ENCODE data around the gene FNIP2.
"Not testable (repeated sequence)": the region's sequence is repeated elsewhere in the genome, so short reads cannot be mapped to it uniquely, and the experiment has no call there.

The FNIP2 gene

GRCh38 chr4:158787709-158788475 lies 19.1 kb downstream of the FNIP2 start:
- no peaks in the 10 kb centered on the region for H3K36me3 ChIP-seq (ENCODE audit: control insufficient read depth, insufficient read depth, low read length)
- no peak overlapping the region for H3K4me3 ChIP-seq (ENCODE audit: insufficient read depth, low read depth, low read length)
- no peak overlapping the region for H3K27ac ChIP-seq (ENCODE audit: insufficient read depth, low read depth, low read length, poor library complexity, severe bottlenecking)
- 92 to 95% methylated on average over 14 to 15 of the region's 15 CpGs for WGBS, 2 experiments
- H3K4me1 ChIP-seq (ENCODE audit: control insufficient read depth, insufficient read depth, low read length): peaks cover 7% of the 10 kb centered on the region
- H3K27me3 ChIP-seq (ENCODE audit: control insufficient read depth, insufficient read depth, low read length, poor library complexity, severe bottlenecking): no peaks in the 10 kb centered on the region
- no peaks in the 10 kb centered on the region for H3K9me3 ChIP-seq (ENCODE audit: control insufficient read depth, low read length)

DNA sequence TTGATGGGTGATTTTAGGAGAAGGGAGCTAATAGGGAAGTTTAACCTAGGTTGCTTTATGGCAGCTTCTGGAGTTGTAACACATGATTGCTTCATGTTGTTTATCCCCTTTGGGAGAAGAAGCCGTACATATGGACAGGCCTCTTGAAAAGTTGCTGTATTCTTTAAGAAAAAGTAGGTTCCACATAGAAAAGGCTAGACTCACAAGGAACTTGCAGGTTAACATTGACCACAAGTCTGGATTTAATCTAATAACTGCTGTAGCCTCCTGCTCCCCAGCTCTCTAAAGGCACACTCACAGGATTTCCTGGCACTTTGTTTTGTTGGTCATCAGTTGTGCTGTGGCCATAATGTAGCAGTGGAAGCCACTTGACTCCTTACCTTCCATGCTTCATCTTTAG lies 19.7 kb downstream of the FNIP2 start:
- Histone ChIP-seq H3K4me3 (ENCODE audit: insufficient read depth, low read depth, low read length) (no peak overlapping the region), H3K36me3 (ENCODE audit: control insufficient read depth, insufficient read depth, low read length) (no peaks in the 10 kb centered on the region), H3K4me1 (ENCODE audit: control insufficient read depth, insufficient read depth, low read length) (peaks cover 3% of the 10 kb centered on the region), H3K27me3 (ENCODE audit: control insufficient read depth, insufficient read depth, low read length, poor library complexity, severe bottlenecking) (no peaks in the 10 kb centered on the region), H3K27ac (ENCODE audit: insufficient read depth, low read depth, low read length, poor library complexity, severe bottlenecking) (no peak overlapping the region), H3K9me3 (ENCODE audit: control insufficient read depth, low read length) (no peaks in the 10 kb centered on the region)
- WGBS, 2 experiments: 94 to 100% methylated on average over 1 of the region's 1 CpG

GRCh38 chr4:158789853-158790252 lies 21.0 kb downstream of the FNIP2 start:
- H3K4me3 ChIP-seq (ENCODE audit: insufficient read depth, low read depth, low read length): no peak overlapping the region
- 93 to 94% methylated on average over 3 to 6 of the region's 8 CpGs for WGBS, 2 experiments
- H3K36me3 ChIP-seq (ENCODE audit: control insufficient read depth, insufficient read depth, low read length): no peaks in the 10 kb centered on the region
- no peaks in the 10 kb centered on the region for H3K4me1 ChIP-seq (ENCODE audit: control insufficient read depth, insufficient read depth, low read length)
- H3K9me3 ChIP-seq (ENCODE audit: control insufficient read depth, low read length): no peaks in the 10 kb centered on the region
- no peak overlapping the region for H3K27ac ChIP-seq (ENCODE audit: insufficient read depth, low read depth, low read length, poor library complexity, severe bottlenecking)
- H3K27me3 ChIP-seq (ENCODE audit: control insufficient read depth, insufficient read depth, low read length, poor library complexity, severe bottlenecking): no peaks in the 10 kb centered on the region

GRCh38 chr4:158793021-158793420 lies 24.2 kb downstream of the FNIP2 start:
- H3K4me1 ChIP-seq (ENCODE audit: control insufficient read depth, insufficient read depth, low read length): no peaks in the 10 kb centered on the region
- no peaks in the 10 kb centered on the region for H3K27me3 ChIP-seq (ENCODE audit: control insufficient read depth, insufficient read depth, low read length, poor library complexity, severe bottlenecking)
- 89 to 91% methylated on average over 1 of the region's 1 CpG for WGBS, 2 experiments
- H3K9me3 ChIP-seq (ENCODE audit: control insufficient read depth, low read length): no peaks in the 10 kb centered on the region
- no peak overlapping the region for H3K4me3 ChIP-seq (ENCODE audit: insufficient read depth, low read depth, low read length)
- H3K36me3 ChIP-seq (ENCODE audit: control insufficient read depth, insufficient read depth, low read length): no peaks in the 10 kb centered on the region
- H3K27ac ChIP-seq (ENCODE audit: insufficient read depth, low read depth, low read length, poor library complexity, severe bottlenecking): no peak overlapping the region

DNA sequence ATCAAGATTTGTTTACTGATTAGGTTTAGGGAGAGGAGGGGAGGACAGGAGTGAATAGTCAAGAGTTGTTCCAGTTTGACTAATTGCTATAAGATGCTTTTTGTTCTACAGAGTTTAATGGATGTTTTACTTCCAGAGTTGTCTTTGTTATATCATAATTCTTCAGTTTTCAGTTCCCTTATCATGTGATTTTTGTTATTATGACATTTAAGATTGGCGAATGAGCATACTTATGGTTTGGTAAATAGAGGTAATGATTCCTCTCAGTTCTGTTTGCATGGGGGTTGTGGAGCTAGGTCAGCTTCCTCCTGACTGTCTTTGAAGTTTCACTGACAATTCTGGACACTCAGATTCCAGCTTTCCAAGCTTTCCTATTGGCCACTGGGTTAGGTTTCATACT lies 24.6 kb downstream of the FNIP2 start:
- H3K4me3 ChIP-seq (ENCODE audit: insufficient read depth, low read depth, low read length); H3K36me3 ChIP-seq (ENCODE audit: control insufficient read depth, insufficient read depth, low read length); H3K4me1 ChIP-seq (ENCODE audit: control insufficient read depth, insufficient read depth, low read length); H3K27ac ChIP-seq (ENCODE audit: insufficient read depth, low read depth, low read length, poor library complexity, severe bottlenecking); H3K27me3 ChIP-seq (ENCODE audit: control insufficient read depth, insufficient read depth, low read length, poor library complexity, severe bottlenecking); H3K9me3 ChIP-seq (ENCODE audit: control insufficient read depth, low read length): not testable (repeated sequence)
- no CpG with 5 or more reads among the region's 1 CpG for WGBS, 2 experiments

DNA sequence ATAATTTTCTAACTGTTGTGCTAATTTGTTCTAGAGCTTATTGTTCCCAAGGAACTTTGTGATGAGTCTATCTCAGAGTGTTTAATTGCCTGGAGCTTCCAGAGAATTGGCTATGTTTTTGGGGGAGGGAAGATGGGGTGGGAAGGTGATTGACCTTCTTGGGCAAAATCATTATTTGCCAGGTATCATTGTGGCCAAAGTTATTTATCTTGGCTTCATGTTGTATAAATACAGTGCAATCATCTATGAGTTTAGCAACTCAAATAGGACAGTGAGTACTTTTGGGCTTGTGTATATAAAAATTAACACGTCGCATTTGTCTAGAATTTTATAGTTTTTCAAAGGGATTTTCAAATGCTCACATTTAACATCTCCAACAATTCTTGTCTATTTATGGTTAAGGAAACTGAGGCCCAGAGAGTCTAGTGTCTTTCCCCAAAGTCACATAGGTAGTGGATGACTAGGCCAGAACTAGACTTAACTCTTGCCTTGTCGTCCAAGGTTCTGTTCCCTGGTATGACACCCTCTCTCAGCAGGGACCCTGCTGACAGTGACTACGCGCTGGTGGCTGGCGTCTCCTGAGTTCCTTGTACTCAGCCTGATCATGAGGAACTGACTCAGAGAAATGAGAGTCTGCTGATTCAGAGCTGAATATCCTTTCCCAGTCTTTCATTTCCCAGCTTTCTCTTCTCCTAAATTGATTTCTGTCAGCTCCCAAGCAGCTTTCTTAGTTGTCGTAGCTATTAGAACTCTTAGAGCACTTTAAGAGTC lies 27.7 kb downstream of the FNIP2 start:
- no peak overlapping the region for H3K27ac ChIP-seq (ENCODE audit: insufficient read depth, low read depth, low read length, poor library complexity, severe bottlenecking)
- H3K27me3 ChIP-seq (ENCODE audit: control insufficient read depth, insufficient read depth, low read length, poor library complexity, severe bottlenecking): no peaks in the 10 kb centered on the region
- WGBS, 2 experiments: 91 to 95% methylated on average over 5 to 7 of the region's 7 CpGs
- H3K4me3 ChIP-seq (ENCODE audit: insufficient read depth, low read depth, low read length): no peak overlapping the region
- H3K4me1 ChIP-seq (ENCODE audit: control insufficient read depth, insufficient read depth, low read length): no peaks in the 10 kb centered on the region
- no peaks in the 10 kb centered on the region for H3K36me3 ChIP-seq (ENCODE audit: control insufficient read depth, insufficient read depth, low read length)
- H3K9me3 ChIP-seq (ENCODE audit: control insufficient read depth, low read length): no peaks in the 10 kb centered on the region

DNA sequence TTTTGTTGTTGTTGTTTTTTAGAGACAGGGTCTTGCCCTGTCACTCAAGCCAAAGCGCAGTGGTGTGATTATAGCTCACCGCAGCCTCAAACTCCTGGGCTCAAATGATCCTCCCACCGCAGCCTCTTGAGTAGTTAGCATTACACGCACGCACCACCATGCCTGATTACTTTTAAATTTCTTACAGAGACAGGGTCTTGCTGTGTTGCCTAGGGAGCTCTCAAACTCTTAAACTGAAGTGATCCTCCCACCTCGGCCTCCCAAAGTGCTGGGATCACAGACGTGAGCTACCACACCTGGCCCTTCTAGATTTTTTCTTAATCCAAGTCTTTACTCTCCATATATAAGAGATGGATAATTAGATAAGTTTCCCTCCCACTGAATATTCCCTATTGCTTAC lies 29.2 kb downstream of the FNIP2 start:
- Histone ChIP-seq H3K4me3 (ENCODE audit: insufficient read depth, low read depth, low read length) (no peak overlapping the region), H3K4me1 (ENCODE audit: control insufficient read depth, insufficient read depth, low read length) (no peaks in the 10 kb centered on the region), H3K36me3 (ENCODE audit: control insufficient read depth, insufficient read depth, low read length) (no peaks in the 10 kb centered on the region), H3K27me3 (ENCODE audit: control insufficient read depth, insufficient read depth, low read length, poor library complexity, severe bottlenecking) (no peaks in the 10 kb centered on the region), H3K9me3 (ENCODE audit: control insufficient read depth, low read length) (no peaks in the 10 kb centered on the region), H3K27ac (ENCODE audit: insufficient read depth, low read depth, low read length, poor library complexity, severe bottlenecking) (no peak overlapping the region)
- 89 to 91% methylated on average over 7 of the region's 7 CpGs for WGBS, 2 experiments

DNA sequence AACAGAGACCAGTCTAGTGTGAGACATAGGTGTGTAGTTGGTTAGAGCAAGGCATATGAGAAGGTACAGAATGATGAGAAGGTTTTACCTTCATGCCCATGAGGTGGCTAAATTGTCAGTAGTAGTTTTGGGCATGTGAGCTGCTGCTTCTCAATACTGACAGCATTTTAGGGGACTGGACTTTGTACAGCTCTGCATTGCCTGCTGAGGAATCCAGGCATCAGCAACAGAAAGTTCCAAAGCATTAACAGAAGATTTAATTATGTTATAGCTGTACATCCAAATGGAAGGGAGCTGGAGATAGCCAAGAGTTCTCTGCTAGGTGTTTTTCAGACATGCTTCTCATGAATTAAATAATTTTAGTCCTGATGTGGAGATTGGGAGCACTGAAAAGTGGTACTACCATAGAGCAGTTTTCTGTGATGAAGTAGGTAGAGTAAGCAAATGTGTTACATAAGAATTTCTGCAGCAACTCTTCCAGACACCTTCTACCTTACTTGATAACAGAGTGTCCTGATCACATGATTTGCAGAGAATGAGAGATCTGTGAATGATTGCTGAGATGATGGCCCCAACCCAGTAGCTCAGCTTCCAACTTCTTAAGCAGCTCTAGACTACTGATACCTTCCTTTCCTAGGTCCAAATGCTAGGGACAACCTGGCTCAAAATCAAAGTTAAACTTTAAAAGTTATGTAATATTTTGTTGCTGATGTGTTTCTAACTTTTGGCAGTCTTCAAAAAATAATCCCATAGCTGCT lies 30.4 kb downstream of the FNIP2 start:
- Histone ChIP-seq H3K4me1 (ENCODE audit: control insufficient read depth, insufficient read depth, low read length) (no peaks in the 10 kb centered on the region), H3K27me3 (ENCODE audit: control insufficient read depth, insufficient read depth, low read length, poor library complexity, severe bottlenecking) (no peaks in the 10 kb centered on the region), H3K9me3 (ENCODE audit: control insufficient read depth, low read length) (no peaks in the 10 kb centered on the region), H3K36me3 (ENCODE audit: control insufficient read depth, insufficient read depth, low read length) (no peaks in the 10 kb centered on the region), H3K27ac (ENCODE audit: insufficient read depth, low read depth, low read length, poor library complexity, severe bottlenecking) (no peak overlapping the region), H3K4me3 (ENCODE audit: insufficient read depth, low read depth, low read length) (no peak overlapping the region)

DNA sequence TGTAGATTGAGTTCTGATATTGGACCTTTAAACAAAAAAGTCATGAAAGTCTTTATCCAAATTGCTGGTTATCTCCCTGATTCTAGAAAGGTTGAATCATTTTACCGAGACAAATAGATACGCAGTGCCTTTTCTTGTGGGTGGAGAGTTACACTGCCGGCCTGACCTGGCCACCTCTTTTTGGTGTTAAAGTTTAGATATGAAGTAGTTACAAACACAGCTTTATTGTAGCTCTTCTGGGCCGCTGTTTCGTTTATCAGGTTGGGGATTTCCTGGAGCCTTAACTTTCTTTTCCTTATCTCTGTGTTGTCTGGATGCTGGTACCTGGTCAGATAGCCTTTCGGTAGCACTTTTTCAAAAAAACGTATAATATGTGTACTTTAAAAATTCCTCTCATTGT lies 31.0 kb downstream of the FNIP2 start:
- H3K9me3 ChIP-seq (ENCODE audit: control insufficient read depth, low read length): no peaks in the 10 kb centered on the region
- no peaks in the 10 kb centered on the region for H3K4me1 ChIP-seq (ENCODE audit: control insufficient read depth, insufficient read depth, low read length)
- H3K27me3 ChIP-seq (ENCODE audit: control insufficient read depth, insufficient read depth, low read length, poor library complexity, severe bottlenecking): no peaks in the 10 kb centered on the region
- no peaks in the 10 kb centered on the region for H3K36me3 ChIP-seq (ENCODE audit: control insufficient read depth, insufficient read depth, low read length)
- H3K4me3 ChIP-seq (ENCODE audit: insufficient read depth, low read depth, low read length): no peak overlapping the region
- WGBS, 2 experiments: 81 to 93% methylated on average over 5 to 7 of the region's 7 CpGs
- H3K27ac ChIP-seq (ENCODE audit: insufficient read depth, low read depth, low read length, poor library complexity, severe bottlenecking): no peak overlapping the region

GRCh38 chr4:158801066-158801465 lies 32.2 kb downstream of the FNIP2 start:
- no peak overlapping the region for H3K4me3 ChIP-seq (ENCODE audit: insufficient read depth, low read depth, low read length)
- no peaks in the 10 kb centered on the region for H3K4me1 ChIP-seq (ENCODE audit: control insufficient read depth, insufficient read depth, low read length)
- no peak overlapping the region for H3K27ac ChIP-seq (ENCODE audit: insufficient read depth, low read depth, low read length, poor library complexity, severe bottlenecking)
- 92 to 96% methylated on average over 3 to 4 of the region's 4 CpGs for WGBS, 2 experiments
- H3K9me3 ChIP-seq (ENCODE audit: control insufficient read depth, low read length): no peaks in the 10 kb centered on the region
- no peaks in the 10 kb centered on the region for H3K27me3 ChIP-seq (ENCODE audit: control insufficient read depth, insufficient read depth, low read length, poor library complexity, severe bottlenecking)
- H3K36me3 ChIP-seq (ENCODE audit: control insufficient read depth, insufficient read depth, low read length): no peaks in the 10 kb centered on the region

Measured in ectodermal cell (in vitro differentiated cells).